Measurements from ENCODE around the gene IQCN.

DNA sequence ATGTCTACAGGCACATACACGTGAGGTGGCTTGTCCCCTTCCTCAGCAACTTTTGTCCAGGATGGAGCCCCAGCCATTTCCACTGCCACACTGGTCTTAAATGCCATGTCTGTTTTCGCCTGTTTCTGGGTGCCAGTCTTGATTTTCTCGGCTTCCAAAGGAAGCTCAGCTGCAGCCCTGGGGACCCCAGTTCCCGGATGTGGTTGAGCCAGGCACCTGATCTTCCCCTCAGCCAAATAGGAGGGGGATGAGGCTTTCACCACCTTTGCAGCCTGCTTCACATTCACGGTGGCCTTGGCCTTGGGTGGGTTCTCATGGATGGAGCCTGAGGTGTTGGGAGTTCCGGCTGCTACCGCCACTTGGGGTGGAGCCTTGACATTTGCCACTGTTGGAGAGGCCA is 8.7 kb downstream of the IQCN start:
- TF ChIP-seq, protein P1, sequence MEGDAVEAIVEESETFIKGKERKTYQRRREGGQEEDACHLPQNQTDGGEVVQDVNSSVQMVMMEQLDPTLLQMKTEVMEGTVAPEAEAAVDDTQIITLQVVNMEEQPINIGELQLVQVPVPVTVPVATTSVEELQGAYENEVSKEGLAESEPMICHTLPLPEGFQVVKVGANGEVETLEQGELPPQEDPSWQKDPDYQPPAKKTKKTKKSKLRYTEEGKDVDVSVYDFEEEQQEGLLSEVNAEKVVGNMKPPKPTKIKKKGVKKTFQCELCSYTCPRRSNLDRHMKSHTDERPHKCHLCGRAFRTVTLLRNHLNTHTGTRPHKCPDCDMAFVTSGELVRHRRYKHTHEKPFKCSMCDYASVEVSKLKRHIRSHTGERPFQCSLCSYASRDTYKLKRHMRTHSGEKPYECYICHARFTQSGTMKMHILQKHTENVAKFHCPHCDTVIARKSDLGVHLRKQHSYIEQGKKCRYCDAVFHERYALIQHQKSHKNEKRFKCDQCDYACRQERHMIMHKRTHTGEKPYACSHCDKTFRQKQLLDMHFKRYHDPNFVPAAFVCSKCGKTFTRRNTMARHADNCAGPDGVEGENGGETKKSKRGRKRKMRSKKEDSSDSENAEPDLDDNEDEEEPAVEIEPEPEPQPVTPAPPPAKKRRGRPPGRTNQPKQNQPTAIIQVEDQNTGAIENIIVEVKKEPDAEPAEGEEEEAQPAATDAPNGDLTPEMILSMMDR (IDR thresholded peaks at IDR 0.05) = no peak
- TF ChIP-seq EZH2 (IDR thresholded peaks at IDR 0.05; ENCODE audit: borderline replicate concordance, insufficient read depth, low read depth, low read length, poor library complexity, severe bottlenecking) = no peak
